SU-DHL-6 (cell line): Measurements from ENCODE around the gene NSUN2.

ENCODE experiments used
- EZH2phosphoT487 ChIP-seq: fragments of 200-600 bp; sonication (generic), shearing (Covaris generic); conservative IDR thresholded peaks from 2 replicates; pipeline ENCODE4 v1.6.1; 2018; ENCODE audit warnings: mild to moderate bottlenecking, antibody characterized with exemption, low read length, moderate library complexity, mixed read lengths
- TF ChIP-seq, protein P1 (sequence below): fragments of 200-600 bp; sonication (generic); IDR thresholded peaks from one replicate; pipeline ENCODE4 v1.5.1; 2017; ENCODE audit warnings: antibody characterized with exemption, mild to moderate bottlenecking, low read length, moderate library complexity; ENCODE audit not compliant: insufficient read depth, poor library complexity, severe bottlenecking

DNA sequence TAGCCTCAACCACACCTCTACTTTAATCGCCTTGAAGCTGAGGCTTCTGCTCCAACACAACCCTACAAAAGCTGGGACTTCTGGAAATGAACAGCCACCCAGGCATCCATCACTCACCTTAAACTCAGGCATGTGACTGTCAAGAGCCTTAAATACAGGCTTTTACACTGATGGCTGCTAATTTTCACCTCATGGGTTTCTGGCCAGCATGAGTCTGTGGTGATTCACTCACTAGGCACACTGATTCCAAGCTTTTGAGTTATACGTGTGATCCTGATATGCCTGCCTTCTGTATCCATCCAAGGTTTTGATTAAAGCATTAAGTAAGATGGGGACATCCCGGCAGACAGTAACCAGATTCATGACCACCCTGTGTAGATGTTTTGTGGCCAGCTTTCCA, 8.9 kb downstream of the NSUN2 start:
- TF ChIP-seq, protein P1, sequence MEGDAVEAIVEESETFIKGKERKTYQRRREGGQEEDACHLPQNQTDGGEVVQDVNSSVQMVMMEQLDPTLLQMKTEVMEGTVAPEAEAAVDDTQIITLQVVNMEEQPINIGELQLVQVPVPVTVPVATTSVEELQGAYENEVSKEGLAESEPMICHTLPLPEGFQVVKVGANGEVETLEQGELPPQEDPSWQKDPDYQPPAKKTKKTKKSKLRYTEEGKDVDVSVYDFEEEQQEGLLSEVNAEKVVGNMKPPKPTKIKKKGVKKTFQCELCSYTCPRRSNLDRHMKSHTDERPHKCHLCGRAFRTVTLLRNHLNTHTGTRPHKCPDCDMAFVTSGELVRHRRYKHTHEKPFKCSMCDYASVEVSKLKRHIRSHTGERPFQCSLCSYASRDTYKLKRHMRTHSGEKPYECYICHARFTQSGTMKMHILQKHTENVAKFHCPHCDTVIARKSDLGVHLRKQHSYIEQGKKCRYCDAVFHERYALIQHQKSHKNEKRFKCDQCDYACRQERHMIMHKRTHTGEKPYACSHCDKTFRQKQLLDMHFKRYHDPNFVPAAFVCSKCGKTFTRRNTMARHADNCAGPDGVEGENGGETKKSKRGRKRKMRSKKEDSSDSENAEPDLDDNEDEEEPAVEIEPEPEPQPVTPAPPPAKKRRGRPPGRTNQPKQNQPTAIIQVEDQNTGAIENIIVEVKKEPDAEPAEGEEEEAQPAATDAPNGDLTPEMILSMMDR = no peak
- TF ChIP-seq EZH2phosphoT487 = no peak
